Astrocyte (in vitro differentiated cells and primary cell): ENCODE results near the gene C9orf50.

Experiments used
- EZH2 ChIP-seq: IDR thresholded peaks from 2 replicates; pipeline ENCODE4 v1.6.1; 2012; ENCODE audit warnings: mild to moderate bottlenecking, low read length, inconsistent platforms; ENCODE audit not compliant: insufficient read depth
- TF ChIP-seq, protein P1 (sequence below): IDR thresholded peaks from 2 replicates; pipeline ENCODE4 v1.5.1; 2011; ENCODE audit warnings: low read depth, mild to moderate bottlenecking, inconsistent platforms, low read length, moderate library complexity; ENCODE audit not compliant: insufficient read depth

DNA sequence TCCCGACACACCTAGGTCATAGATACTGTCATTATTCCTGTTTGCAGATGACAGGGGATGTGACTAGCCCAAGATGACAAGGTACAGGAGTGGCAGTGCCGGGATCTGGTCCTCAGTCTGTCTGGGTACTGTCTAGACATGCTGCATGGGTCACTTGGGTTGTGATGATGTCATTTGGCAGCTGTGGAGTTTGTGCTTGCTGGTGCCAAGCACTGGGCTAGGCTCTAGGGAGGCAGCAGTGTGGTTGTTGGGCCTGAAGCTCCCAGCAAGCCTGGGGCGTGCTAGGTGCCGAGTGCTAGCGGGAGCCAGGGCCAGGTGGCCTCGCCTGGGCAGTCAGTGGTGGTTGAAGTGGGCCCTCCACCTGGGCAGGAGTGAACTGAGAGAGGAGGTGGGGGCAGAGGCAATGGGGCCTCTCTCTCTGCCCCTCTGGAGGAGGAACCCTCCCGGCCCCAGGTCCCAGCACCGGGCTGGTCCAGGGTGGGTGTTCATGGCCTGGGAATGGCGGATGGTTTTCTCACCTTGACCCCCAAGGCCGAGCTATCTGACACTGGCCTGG lies 29.9 kb upstream of the C9orf50 start:
- TF ChIP-seq, protein P1, sequence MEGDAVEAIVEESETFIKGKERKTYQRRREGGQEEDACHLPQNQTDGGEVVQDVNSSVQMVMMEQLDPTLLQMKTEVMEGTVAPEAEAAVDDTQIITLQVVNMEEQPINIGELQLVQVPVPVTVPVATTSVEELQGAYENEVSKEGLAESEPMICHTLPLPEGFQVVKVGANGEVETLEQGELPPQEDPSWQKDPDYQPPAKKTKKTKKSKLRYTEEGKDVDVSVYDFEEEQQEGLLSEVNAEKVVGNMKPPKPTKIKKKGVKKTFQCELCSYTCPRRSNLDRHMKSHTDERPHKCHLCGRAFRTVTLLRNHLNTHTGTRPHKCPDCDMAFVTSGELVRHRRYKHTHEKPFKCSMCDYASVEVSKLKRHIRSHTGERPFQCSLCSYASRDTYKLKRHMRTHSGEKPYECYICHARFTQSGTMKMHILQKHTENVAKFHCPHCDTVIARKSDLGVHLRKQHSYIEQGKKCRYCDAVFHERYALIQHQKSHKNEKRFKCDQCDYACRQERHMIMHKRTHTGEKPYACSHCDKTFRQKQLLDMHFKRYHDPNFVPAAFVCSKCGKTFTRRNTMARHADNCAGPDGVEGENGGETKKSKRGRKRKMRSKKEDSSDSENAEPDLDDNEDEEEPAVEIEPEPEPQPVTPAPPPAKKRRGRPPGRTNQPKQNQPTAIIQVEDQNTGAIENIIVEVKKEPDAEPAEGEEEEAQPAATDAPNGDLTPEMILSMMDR = no peak
- TF ChIP-seq EZH2 = no peak
